Esophagus squamous epithelium (tissue), 5 donors: ENCODE data around the gene HP1BP3. TPM values are rescaled to one million over a fixed set of nuclear protein-coding genes. Genes with fewer than 3 reads are reported as not detected.

Experiments used
- DNase-seq: peaks from one replicate; lab custom pipeline; 2025; lab: John Stamatoyannopoulos, UW
- H3K27ac ChIP-seq, 4 donors: fragments of 200-600 bp; sonication (generic); one replicate each; pipeline ENCODE4 v1.5.1; 2016 to 2019; ENCODE audit warnings: mild to moderate bottlenecking in 1 of 4
- H3K27me3 ChIP-seq, 4 donors: fragments of 200-600 bp; sonication (generic); 1 replicate in 3 of 4; 2 replicates in 1 of 4; pipeline versions ENCODE4 v1.5.1 to v1.6.0; 2017 to 2021; ENCODE audit warnings: antibody characterized with exemption in 1 of 4
- H3K36me3 ChIP-seq, 3 donors: fragments of 200-600 bp; sonication (generic); one replicate each; pipeline ENCODE4 v1.5.1; 2016 to 2019
- H3K4me1 ChIP-seq, 3 donors: fragments of 200-600 bp; sonication (generic); one replicate each; pipeline ENCODE4 v1.5.1; 2017 to 2019
- H3K4me3 ChIP-seq, 4 donors: fragments of 200-600 bp; sonication (generic); 1 replicate in 3 of 4; 2 replicates in 1 of 4; pipeline ENCODE4 v1.5.1; 2016 to 2019; ENCODE audit warnings: mild to moderate bottlenecking in 2 of 4, moderate library complexity in 1 of 4
- H3K9me3 ChIP-seq, 3 donors: fragments of 200-600 bp; sonication (generic); one replicate each; pipeline ENCODE4 v1.5.1; 2016 to 2019
- CTCF ChIP-seq, 6 experiments: fragments of 450-650 bp in 4 of 6; fragments of 200-600 bp in 2 of 6; sonication (generic) in 2 of 6; IDR thresholded peaks; one replicate each; pipeline ENCODE4 v1.5.1; 2016 to 2019; ENCODE audit warnings: antibody characterized with exemption in 6 of 6, mild to moderate bottlenecking in 4 of 6, moderate library complexity in 4 of 6
- POLR2A ChIP-seq, 4 donors: fragments of 450-650 bp; IDR thresholded peaks; one replicate each; pipeline ENCODE4 v1.6.1; 2017; ENCODE audit warnings: antibody characterized with exemption in 4 of 4, mild to moderate bottlenecking in 4 of 4, moderate library complexity in 3 of 4
- WGBS, 2 donors: methylation state at CpG; one replicate each; pipeline ENCODE4 v1.1.5; 2018; 5-methylcytosine and 5-hydroxymethylcytosine counted together
- intact Hi-C: fragments of 100-400 bp; cut with DNase I; formaldehyde crosslinking; loops from one replicate; pipeline ENCODE4 v1.15.0; 2022
- total RNA-seq, 4 donors: library from RNA; depleted of rRNA; stranded (reverse); fragments of >200 nt; gene quantifications; one replicate each; pipeline ENCODE4 v1.1.0, GENCODE V29; 2016
- donor health status: DM: yes; HTN: yes; CAD: no.

The HP1BP3 gene
- total RNA-seq, 4 donors from 2014 or later, result 81.4 to 225 (median 140) TPM

DNA sequence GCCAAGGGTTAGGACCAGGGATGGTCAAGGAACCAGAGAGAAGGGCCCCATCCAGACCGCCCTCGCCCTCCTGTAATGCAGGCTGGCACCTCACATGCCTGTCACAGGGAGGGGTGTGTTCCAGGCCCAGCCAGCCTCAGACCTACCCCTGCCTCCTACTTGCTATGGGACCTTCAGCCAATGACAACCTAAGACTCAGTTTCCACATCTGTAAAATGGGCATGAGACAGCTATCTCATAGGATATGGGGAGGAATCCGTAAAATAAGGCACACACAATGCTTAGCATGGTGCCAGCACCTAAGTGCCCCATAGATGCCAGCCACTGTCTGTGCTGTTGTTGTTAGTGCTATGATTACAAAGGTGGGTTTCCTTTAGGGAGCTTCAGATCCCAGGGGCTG, 77.2 kb downstream of the HP1BP3 start:
- intact Hi-C loops, result no loop called here
- Histone ChIP-seq H3K4me3 (no peak overlapping the region), H3K27ac (no peak overlapping the region), H3K4me1 (no peaks in the 10 kb centered on the region), H3K36me3 (no peaks in the 10 kb centered on the region), H3K27me3 (peaks cover 0 to 20% (median 0%) of the 10 kb centered on the region in 4 donors), H3K9me3 (no peaks in the 10 kb centered on the region)
- TF ChIP-seq CTCF (IDR thresholded peaks at IDR 0.05) (no peak), POLR2A (IDR thresholded peaks at IDR 0.05) (no peak)
- no peak for DNase-seq
- WGBS, 2 donors, result 100% methylated on average over 1 of the region's 3 CpGs; no CpG with 5 or more reads in 1 of the 2 donors

- intact Hi-C loops, result no loop called here
- Histone ChIP-seq H3K27me3 (peaks cover 0 to 20% (median 0%) of the 10 kb centered on the region in 4 donors), H3K4me3 (no peak overlapping the region), H3K27ac (no peak overlapping the region), H3K9me3 (no peaks in the 10 kb centered on the region), H3K36me3 (no peaks in the 10 kb centered on the region), H3K4me1 (no peaks in the 10 kb centered on the region)
- TF ChIP-seq POLR2A (IDR thresholded peaks at IDR 0.05) (no peak), CTCF (IDR thresholded peaks at IDR 0.05) (no peak)
- WGBS, 2 donors, result 72 to 77% methylated on average over 3 of the region's 5 CpGs
- DNase-seq, result no peak
Measured at GRCh38 chr1:20708891-20709290, 78.2 kb downstream of the HP1BP3 start.

GRCh38 chr1:20708057-20708456, 79.0 kb downstream of the HP1BP3 start:
- H3K9me3 ChIP-seq, result no peaks in the 10 kb centered on the region
- WGBS, 2 donors, result 67 to 93% methylated on average over 3 to 6 of the region's 6 CpGs
- DNase-seq, result no peak
- intact Hi-C loops, result no loop called here
- TF ChIP-seq POLR2A (IDR thresholded peaks at IDR 0.05) (no peak), CTCF (IDR thresholded peaks at IDR 0.05) (no peak)
- H3K36me3 ChIP-seq, result no peaks in the 10 kb centered on the region
- no peaks in the 10 kb centered on the region for H3K4me1 ChIP-seq
- H3K4me3 ChIP-seq, result no peak overlapping the region
- H3K27ac ChIP-seq, result no peak overlapping the region
- peaks cover 0 to 20% (median 0%) of the 10 kb centered on the region in 4 donors for H3K27me3 ChIP-seq

DNA sequence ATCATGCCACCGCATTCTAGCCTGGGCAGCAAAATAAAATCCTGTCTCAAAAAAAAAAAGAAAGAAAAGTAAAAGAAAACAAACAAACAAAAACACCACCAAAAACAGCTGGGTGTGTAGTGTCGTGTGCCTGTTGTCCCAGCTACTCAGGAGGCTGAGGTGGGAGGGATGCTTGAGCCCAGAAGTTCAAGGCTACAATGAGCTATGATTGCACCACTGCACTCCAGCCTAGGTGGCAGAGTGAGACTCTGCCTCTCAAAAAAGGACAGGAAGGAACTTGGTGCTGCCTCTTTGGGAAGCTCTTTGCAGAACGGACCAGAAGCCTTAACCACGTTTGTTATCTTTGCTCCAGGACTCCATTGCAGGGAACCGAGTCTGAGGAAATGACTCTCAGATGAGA, 80.3 kb downstream of the HP1BP3 start:
- peaks cover 0 to 15% (median 0%) of the 10 kb centered on the region in 4 donors for H3K27me3 ChIP-seq
- intact Hi-C loops, result no loop called here

More for the DNA sequence above, 80.3 kb downstream of the HP1BP3 start:
- TF ChIP-seq CTCF (IDR thresholded peaks at IDR 0.05) (no peak), POLR2A (IDR thresholded peaks at IDR 0.05) (no peak)
- DNase-seq, result no peak
- Histone ChIP-seq H3K4me1 (no peaks in the 10 kb centered on the region), H3K27ac (no peak overlapping the region), H3K9me3 (no peaks in the 10 kb centered on the region), H3K36me3 (no peaks in the 10 kb centered on the region), H3K4me3 (no peak overlapping the region)
- WGBS, 2 donors, result 53 to 71% methylated on average over 2 to 5 of the region's 5 CpGs
